GM10847 (cell line): ENCODE measurements around the gene BCR.

ENCODE experiments used
- POLR2A ChIP-seq: IDR thresholded peaks from 2 replicates; pipeline ENCODE4 v1.6.1; 2011; ENCODE audit not compliant: insufficient read length; ENCODE audit errors: extremely low read depth

The BCR gene

GRCh38 chr22:23215294-23216241 lies 35.3 kb downstream of the BCR start:
- no peak for TF ChIP-seq POLR2A

- no peak for TF ChIP-seq POLR2A
Observed at GRCh38 chr22:23216461-23217170, 36.3 kb downstream of the BCR start.

GRCh38 chr22:23217171-23218052 lies 37.1 kb downstream of the BCR start:
- TF ChIP-seq POLR2A, result no peak

- TF ChIP-seq POLR2A, result no peak
Observed at GRCh38 chr22:23218053-23218866, 38.0 kb downstream of the BCR start.

- TF ChIP-seq POLR2A, result no peak
Observed at GRCh38 chr22:23218867-23219251, 38.5 kb downstream of the BCR start.

GRCh38 chr22:23219317-23219716 lies 39.0 kb downstream of the BCR start:
- no peak for TF ChIP-seq POLR2A

- no peak for TF ChIP-seq POLR2A
Observed at GRCh38 chr22:23219822-23220484, 39.6 kb downstream of the BCR start.

GRCh38 chr22:23220485-23221350 lies 40.4 kb downstream of the BCR start:
- no peak for TF ChIP-seq POLR2A

- no peak for TF ChIP-seq POLR2A
Observed at GRCh38 chr22:23221351-23221804, 41.1 kb downstream of the BCR start.

- TF ChIP-seq POLR2A, result no peak
Observed at GRCh38 chr22:23222033-23222792, 41.9 kb downstream of the BCR start.

GRCh38 chr22:23222793-23223568 lies 42.7 kb downstream of the BCR start:
- TF ChIP-seq POLR2A, result no peak

- TF ChIP-seq POLR2A, result no peak
Observed at GRCh38 chr22:23223569-23224317, 43.4 kb downstream of the BCR start.
